Fibroblast of villous mesenchyme (primary cell): Measurements from ENCODE around the gene HCFC1. TPM values are rescaled to one million over a fixed set of nuclear protein-coding genes. Genes with fewer than 3 reads are reported as not detected.

Experiments used
- DNase-seq: peaks from one replicate; pipeline ENCODE4 v3.0.0-alpha.2; 2010; ENCODE audit warnings: low read depth
- H3K4me3 ChIP-seq: 2 replicates; pipeline ENCODE4 v1.5.1; 2011; ENCODE audit warnings: low read depth, mild to moderate bottlenecking, low read length
- total RNA-seq: library from RNA; depleted of rRNA; stranded (reverse); fragments of >200 nt; gene quantifications from 2 replicates; pipeline ENCODE4 v1.2.3, GENCODE V29; 2012
- TF ChIP-seq, protein P1 (sequence below): IDR thresholded peaks from 2 replicates; pipeline ENCODE4 v1.5.1; 2012; ENCODE audit warnings: low read depth, mild to moderate bottlenecking, low read length; ENCODE audit not compliant: insufficient read depth

The HCFC1 gene
- total RNA-seq, 1 donor, result 28.1 TPM

DNA sequence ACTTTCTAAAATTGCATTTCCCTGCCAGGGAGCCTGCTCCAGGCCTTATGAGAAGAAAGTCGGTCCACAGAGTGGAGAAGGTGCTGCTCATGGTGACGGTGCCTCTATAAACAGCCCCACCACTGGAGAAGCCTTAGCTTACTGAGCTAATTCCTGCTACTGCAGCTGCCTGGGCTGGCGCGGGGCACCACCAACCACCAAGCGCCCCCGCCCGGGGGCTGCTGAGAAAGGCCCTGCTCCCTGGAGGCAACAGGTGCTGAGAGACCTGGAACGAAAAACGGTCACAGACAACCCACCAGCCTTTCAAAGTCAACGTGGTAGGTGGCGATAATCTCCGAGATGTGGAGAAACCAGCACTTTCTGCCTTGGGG lies 2.9 kb downstream of the HCFC1 start:
- TF ChIP-seq, protein P1, sequence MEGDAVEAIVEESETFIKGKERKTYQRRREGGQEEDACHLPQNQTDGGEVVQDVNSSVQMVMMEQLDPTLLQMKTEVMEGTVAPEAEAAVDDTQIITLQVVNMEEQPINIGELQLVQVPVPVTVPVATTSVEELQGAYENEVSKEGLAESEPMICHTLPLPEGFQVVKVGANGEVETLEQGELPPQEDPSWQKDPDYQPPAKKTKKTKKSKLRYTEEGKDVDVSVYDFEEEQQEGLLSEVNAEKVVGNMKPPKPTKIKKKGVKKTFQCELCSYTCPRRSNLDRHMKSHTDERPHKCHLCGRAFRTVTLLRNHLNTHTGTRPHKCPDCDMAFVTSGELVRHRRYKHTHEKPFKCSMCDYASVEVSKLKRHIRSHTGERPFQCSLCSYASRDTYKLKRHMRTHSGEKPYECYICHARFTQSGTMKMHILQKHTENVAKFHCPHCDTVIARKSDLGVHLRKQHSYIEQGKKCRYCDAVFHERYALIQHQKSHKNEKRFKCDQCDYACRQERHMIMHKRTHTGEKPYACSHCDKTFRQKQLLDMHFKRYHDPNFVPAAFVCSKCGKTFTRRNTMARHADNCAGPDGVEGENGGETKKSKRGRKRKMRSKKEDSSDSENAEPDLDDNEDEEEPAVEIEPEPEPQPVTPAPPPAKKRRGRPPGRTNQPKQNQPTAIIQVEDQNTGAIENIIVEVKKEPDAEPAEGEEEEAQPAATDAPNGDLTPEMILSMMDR, result no peak
- DNase-seq, result no peak
- peak overlapping the region; percentile 88 for H3K4me3 ChIP-seq

DNA sequence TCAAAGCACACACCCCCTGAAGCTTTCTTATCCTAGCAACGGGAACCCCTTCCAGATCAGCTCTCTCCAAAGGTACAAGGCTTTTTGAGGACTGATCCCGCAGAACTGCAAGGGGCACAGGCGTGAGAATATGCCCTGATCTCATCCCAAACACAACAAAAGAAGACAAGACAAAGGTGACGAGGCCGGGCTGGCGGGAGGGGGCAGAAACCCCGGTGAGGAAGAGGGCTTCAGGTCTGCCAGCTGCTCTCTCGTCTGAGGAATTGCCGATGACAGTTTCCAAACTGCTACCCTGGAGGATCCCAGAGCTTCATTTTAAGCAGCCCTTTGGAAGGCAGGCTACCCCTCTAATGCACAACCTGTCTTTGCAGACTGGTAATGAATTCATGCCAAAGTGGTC lies 3.4 kb downstream of the HCFC1 start:
- peak overlapping the region; percentile 88 for H3K4me3 ChIP-seq
- TF ChIP-seq, protein P1, result no peak
- DNase-seq, result no peak

DNA sequence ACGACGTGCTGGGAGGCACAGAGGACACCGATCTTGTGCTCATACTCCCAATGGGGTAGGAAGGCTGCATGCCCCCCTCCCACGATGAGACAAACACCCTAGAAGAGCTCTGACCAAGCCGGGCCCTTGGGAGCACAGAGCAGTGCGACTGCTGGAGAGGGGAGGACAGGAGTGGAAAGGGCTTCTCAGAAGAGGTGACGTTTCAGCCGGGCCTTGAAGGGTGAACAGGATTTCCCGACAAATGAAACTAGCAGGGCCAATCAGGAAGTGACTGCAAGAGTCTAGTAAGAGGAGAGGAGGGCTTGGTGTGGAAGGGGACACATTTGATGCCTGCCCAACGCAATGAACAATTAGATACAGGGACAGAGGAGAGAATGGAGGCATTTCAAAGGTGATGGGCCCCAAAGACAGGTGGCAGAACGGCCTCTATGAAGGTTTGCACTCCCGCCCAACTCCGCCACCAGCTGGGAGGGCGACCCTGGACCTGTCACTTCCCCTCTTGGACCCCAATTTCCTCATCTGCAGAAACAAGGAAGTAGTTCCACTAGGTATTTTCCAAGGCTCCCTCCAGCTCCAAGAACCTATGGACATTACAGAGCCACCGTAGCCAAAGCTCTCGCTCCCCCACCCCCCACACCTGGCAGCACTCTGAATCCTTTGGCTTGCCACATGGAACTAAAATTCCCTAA lies 3.9 kb downstream of the HCFC1 start:
- no peak for DNase-seq
- TF ChIP-seq, protein P1, result no peak
- no peak overlapping the region for H3K4me3 ChIP-seq

DNA sequence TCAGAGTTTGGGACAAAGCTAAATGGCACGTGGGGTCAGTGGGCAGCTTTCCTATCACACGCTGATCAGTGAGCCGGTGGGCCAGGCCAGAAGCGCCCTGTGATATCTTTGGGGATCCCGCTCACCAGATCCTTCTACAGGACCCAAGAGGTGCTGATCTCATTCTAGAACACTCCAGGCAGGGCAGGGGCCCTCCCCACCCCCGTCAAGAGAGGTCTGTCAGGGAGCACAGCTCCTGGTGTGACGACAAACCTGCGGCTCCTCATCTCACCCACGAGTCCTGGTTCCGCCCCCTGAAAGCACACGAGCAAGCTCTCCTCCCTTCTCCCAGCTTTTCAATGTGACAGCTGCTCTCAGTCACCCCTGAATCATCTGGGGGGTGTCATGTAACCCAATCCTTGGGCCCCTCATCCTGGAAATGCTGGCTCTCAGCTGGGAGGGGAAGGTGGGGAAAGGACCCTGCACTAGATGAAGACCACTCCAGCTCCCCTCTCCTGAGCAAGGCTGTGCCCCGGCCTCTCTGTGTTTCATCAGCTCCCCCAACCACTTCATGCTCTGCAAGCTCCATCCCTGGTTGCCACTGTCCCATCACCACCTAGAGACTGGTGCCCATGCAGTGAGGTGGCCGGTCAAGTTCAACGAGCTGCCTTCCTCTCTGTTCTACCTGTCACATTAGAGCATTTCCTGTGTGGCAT lies 4.6 kb downstream of the HCFC1 start:
- H3K4me3 ChIP-seq, result no peak overlapping the region
- no peak for DNase-seq

DNA sequence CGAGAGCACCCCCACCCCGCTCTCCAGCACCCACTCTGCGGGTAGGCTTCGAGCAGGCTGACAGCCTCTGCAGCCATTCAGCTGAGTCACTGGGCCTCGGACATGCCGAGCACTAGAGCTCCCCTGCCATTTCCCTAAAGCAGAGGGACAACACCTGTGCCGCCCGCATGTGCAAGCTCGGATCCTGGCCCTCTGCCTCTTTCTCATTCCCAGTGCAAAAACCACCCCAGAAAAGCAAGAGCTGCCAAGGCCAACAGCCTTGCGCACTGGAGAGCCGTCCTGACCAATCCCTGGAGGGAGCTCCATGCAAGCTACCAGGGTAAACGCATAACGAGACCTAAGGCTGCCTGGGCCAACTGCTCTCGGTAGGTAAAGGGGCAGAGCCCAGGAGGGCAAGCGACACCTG lies 5.3 kb downstream of the HCFC1 start:
- no peak overlapping the region for H3K4me3 ChIP-seq
- TF ChIP-seq, protein P1, result no peak
- no peak for DNase-seq

More for the DNA sequence above, 4.6 kb downstream of the HCFC1 start:
- TF ChIP-seq, protein P1, result no peak

DNA sequence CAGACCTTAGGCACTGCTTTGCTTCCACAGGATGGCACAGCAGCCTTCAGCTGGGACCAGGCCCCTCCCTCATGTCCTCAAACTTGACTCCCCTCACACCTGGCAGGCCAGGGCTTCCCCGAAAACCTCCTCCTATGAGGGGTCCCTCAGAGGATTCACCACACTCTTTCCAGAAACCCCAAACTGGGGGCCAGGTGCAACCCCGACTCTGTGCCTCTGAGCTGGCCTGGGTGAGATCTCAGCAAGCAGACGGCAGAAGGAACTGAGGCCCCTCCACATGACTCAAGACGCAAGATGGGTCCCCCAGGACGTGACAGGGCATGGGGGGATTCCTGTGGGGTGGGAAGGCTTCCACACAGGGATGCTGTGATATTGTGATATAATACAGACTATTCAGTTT lies 6.2 kb downstream of the HCFC1 start:
- DNase-seq, result no peak
- no peak overlapping the region for H3K4me3 ChIP-seq
- TF ChIP-seq, protein P1, result no peak
